ENCODE data around the gene ICA1.
"Not testable (repeated sequence)": the region's sequence is repeated elsewhere in the genome, so short reads cannot be mapped to it uniquely, and the experiment has no call there.

DNA sequence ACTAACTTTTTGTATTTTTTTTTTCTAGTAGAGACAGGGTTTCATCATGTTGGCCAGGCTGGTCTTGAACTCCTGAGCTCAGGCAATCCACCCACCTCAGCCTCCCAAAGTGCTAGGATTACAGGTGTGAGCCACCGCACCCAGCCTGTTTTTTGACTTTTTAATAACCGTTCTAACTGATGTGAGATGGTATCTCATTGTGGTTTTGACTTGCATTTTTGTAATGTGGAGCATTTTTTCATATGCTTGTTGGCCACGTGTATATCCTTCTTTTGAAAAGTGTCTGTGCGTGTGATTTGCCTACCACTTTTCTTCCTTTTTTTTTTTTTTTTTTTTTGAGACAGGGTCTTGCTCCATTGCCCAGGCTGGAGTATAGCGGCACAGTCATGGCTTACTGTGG, 198.7 kb downstream of the ICA1 start:
- TF ChIP-seq POLR2A (IDR thresholded peaks at IDR 0.05; ENCODE audit: low read depth, low read length); TAF1 (IDR thresholded peaks at IDR 0.05; ENCODE audit: borderline replicate concordance, low read depth, low read length): not testable (repeated sequence)

All from GM12892 (cell line).